ENCODE measurements around the gene DAZAP2. TPM values are rescaled to one million over a fixed set of nuclear protein-coding genes. Genes with fewer than 3 reads are reported as not detected.

DAZAP2 gene
- polyA plus RNA-seq, 2 of the 4 experiments (the other 2 are of a cell fraction) = 304 to 375 TPM

DNA sequence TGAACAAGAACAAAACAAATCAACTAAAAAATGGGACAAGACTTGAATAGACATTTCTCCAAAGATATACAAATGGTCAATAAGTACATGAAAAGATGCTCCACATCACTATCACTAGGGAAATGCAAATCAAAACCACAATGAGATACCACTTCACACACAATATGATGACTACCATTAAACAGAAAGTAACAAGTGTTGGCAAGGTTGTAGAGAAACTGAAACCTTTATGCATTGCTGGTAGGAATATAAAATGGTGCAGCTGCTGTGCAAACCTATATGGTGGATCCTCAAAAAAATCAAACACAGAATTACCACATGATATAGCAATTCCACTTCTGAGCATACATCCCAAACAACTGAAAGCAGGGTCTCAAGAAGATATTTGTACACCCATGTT lies 26.4 kb downstream of the DAZAP2 start:
- no peak for DNase-seq (ENCODE audit: low read depth in 1 of 2, low spot score in 1 of 2)
- H3K9me3 ChIP-seq = no peaks in the 10 kb centered on the region
- no peak for FAIRE-seq
- no peak for TF ChIP-seq CHD2 (IDR thresholded peaks at IDR 0.05; ENCODE audit: low read length, partially characterized antibody)
- TF ChIP-seq NR3C1 (IDR thresholded peaks at IDR 0.05) = no peak
- TF ChIP-seq RFX5 (IDR thresholded peaks at IDR 0.05) = no peak
- no peak for TF ChIP-seq E2F6 (IDR thresholded peaks at IDR 0.05; ENCODE audit: borderline replicate concordance, low read depth)
- TF ChIP-seq HEYL (CRISPR knock-in tag; IDR thresholded peaks at IDR 0.05) = no peak
- no peak for TF ChIP-seq FOSB (CRISPR knock-in tag; IDR thresholded peaks at IDR 0.05)
- TF ChIP-seq RNF2 (IDR thresholded peaks at IDR 0.05; ENCODE audit: borderline replicate concordance, low read depth) = no peak
- TF ChIP-seq, protein P1, sequence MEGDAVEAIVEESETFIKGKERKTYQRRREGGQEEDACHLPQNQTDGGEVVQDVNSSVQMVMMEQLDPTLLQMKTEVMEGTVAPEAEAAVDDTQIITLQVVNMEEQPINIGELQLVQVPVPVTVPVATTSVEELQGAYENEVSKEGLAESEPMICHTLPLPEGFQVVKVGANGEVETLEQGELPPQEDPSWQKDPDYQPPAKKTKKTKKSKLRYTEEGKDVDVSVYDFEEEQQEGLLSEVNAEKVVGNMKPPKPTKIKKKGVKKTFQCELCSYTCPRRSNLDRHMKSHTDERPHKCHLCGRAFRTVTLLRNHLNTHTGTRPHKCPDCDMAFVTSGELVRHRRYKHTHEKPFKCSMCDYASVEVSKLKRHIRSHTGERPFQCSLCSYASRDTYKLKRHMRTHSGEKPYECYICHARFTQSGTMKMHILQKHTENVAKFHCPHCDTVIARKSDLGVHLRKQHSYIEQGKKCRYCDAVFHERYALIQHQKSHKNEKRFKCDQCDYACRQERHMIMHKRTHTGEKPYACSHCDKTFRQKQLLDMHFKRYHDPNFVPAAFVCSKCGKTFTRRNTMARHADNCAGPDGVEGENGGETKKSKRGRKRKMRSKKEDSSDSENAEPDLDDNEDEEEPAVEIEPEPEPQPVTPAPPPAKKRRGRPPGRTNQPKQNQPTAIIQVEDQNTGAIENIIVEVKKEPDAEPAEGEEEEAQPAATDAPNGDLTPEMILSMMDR (IDR thresholded peaks at IDR 0.05) = no peak
- no peak for TF ChIP-seq BHLHE40 (IDR thresholded peaks at IDR 0.05; ENCODE audit: low read depth, low read length)
- no peak for TF ChIP-seq ATOH8 (CRISPR knock-in tag; IDR thresholded peaks at IDR 0.05; ENCODE audit: low read depth)
- no peak for TF ChIP-seq NFE2L2 (conservative IDR thresholded peaks at IDR 0.05; ENCODE audit: low read length)
- TF ChIP-seq HOXA7 (CRISPR knock-in tag; IDR thresholded peaks at IDR 0.05) = no peak
- TF ChIP-seq TP53 (CRISPR knock-in tag; IDR thresholded peaks at IDR 0.05) = no peak
- TF ChIP-seq MAFK (IDR thresholded peaks at IDR 0.05; ENCODE audit: partially characterized antibody) = no peak
- no peak for TF ChIP-seq ELK1 (IDR thresholded peaks at IDR 0.05; ENCODE audit: low read depth, low read length)
- no peak for TF ChIP-seq KDM5A (IDR thresholded peaks at IDR 0.05)
- TF ChIP-seq SREBF2 (IDR thresholded peaks at IDR 0.05) = no peak
- ChIA-PET CTCF (interaction anchor here (1.6 to 5.8 kb wide), 3 partner anchors 47 to 86 kb away, joined by 3 to 120 read pairs (median 30); partner anchors contain the start of gene POU6F1), POLR2A (no interaction called here)
- no peak overlapping the region for H3K4me2 ChIP-seq
- H3K27ac ChIP-seq = no peak overlapping the region
- ATAC-seq = no peak
- H3K4me3 ChIP-seq = no peak overlapping the region
- peaks cover 13% of the 10 kb centered on the region for H3K4me1 ChIP-seq

DNA sequence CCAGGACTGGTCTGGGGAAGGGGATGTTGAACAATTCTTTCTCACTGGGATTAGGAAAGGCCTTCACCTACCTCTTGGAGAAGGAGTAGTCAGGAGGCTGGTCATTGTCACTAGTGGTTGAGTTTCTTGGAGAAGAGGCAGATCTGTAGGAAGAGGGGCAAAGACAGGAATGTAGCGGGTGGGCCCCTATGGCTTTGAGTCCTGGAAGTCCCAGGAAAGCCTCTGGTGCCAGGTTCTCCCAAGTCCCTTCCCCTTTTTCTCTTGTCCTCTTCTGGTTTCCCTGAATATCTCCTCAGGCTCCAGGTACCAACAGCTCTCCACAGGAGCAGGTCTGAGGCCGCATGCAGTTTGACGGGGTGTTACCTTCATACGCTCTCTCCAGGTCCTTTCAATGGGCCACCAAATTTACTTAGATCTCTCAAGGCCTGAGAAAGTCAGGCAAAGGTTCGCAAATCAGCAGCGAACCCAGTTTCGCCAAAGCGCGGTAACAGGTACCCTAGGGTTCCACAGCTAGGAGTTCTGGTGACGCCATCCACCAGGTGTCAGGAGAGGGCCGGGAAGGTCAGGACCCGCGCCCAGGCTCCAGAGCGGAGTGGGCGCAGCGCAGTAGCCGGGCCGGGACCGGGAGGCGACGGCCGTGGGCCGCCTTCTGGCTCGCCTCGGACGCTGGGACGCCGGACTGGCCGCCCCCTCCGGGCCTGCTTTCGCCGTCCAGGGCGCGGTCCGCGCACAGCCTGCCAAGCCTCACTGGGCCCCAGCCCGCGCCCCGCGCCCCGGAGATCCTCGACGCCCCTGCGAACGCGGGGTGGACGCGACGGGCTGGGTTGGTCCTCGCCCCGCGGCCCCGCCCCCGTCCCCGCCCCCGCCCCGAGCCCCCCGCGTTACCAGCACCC lies 30.8 kb downstream of the DAZAP2 start:
- POLR2A ChIA-PET = interaction anchor here (1.5 to 3.1 kb wide), 4 partner anchors 31 to 87 kb away, joined by 4 to 41 read pairs (median 16); partner anchors contain the start of gene DAZAP2
- Histone ChIP-seq H3K9me3 (no peaks in the 10 kb centered on the region), H3K27ac (peak overlapping the region; percentile 81 to 92), H3K4me2 (peak overlapping the region; percentile 81), H3K4me1 (peaks cover 8% of the 10 kb centered on the region), H3K4me3 (peak overlapping the region; percentile 68)
- CTCF ChIA-PET = interaction anchor here (0.6 to 10.2 kb wide), 18 partner anchors 8 to 92 kb away, joined by 3 to 270 read pairs (median 4); no protein-coding TSS in a partner anchor
- TF ChIP-seq SREBF2 (IDR thresholded peaks at IDR 0.05) (no peak), MAX (IDR thresholded peaks at IDR 0.05) (peak; percentile 7; the same call in 1 of the 2 replicates), SMC3 (IDR thresholded peaks at IDR 0.05) (peak; percentile 97), FOSL2 (IDR thresholded peaks at IDR 0.05) (no peak), FOSL2 (CRISPR knock-in tag; IDR thresholded peaks at IDR 0.05) (no peak), RAD21 (conservative IDR thresholded peaks at IDR 0.05 in 1 of 2, IDR thresholded peaks at IDR 0.05 in 1 of 2) (peak; percentile 94)
- TF ChIP-seq, protein P1 (IDR thresholded peaks at IDR 0.05) = peak; percentile 77
- DNase-seq (ENCODE audit: low read depth in 1 of 2, low spot score in 1 of 2) (peak; percentile 76 to 77), FAIRE-seq (no peak), ATAC-seq (peak; percentile 86 to 89)
- 42% methylated on average over 14 of the region's 59 CpGs for WGBS (ENCODE audit: missing lambda C conversion rate)
